GM19099 (cell line): ENCODE results near the gene ZBED5.
A peak's percentile ranks its signal among the peaks of the same experiment; 100 is the strongest.

Source experiments
- POLR2A ChIP-seq: IDR thresholded peaks from 3 replicates; pipeline ENCODE4 v1.6.1; 2011; ENCODE audit warnings: low read depth; ENCODE audit not compliant: insufficient read length; ENCODE audit errors: extremely low read depth

ZBED5 gene

DNA sequence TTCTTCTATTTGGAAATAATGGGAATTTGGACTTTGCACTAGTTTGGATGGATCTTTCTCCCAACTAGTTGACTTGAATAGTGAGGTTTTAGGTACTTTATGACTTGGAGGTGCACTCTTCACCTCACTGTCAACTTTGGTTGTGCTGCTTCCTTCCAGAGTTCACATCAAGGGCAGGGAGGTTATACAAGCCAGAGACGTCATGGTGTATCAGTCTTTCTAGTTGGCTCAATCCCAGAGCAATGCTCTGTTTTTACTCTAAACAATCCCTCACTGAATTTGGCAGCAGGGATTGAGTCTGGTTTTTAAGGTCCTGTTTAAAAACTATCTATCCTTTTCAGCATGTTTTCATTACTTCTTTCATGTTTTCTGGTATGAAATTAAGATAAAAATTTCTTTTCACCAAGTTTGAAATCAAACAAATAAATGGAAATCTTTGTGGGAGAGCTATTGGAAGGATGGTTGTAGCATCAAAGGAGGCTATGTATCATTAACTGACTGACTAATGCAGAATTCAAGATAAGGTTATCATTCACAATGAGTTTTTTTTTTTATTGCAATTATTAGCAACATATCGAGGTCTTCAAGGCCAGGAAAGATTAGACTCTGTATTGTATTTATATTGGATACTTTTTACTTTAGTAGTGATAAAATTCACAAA is 28.0 kb upstream of the ZBED5 start:
- no peak for TF ChIP-seq POLR2A

GRCh38 chr11:10881892-10882291 is 24.0 kb upstream of the ZBED5 start:
- TF ChIP-seq POLR2A: no peak

- no peak for TF ChIP-seq POLR2A
Measured at GRCh38 chr11:10878408-10879214, 20.8 kb upstream of the ZBED5 start.

GRCh38 chr11:10876158-10876557 is 18.3 kb upstream of the ZBED5 start:
- no peak for TF ChIP-seq POLR2A

- no peak for TF ChIP-seq POLR2A
Measured at GRCh38 chr11:10875430-10876021, 17.7 kb upstream of the ZBED5 start.

DNA sequence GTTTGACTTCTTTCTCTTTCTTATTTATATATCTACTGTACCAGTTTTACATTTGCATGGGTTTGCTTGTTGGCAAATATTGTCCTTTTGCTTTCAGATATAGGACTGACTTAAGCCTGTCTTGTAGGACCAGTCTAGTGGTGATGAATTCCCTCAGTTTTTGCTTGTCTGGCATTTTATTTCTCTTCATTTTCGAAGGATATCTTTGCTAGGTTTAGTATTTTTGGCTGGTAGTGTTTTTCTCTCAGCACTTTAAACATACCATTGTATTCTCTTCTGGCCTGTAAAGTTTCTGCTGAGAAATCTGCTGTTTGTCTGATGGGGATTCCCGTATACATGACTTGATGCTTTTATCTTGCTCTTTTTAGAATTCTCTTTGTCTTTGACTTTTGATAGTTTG is 14.2 kb upstream of the ZBED5 start:
- TF ChIP-seq POLR2A: no peak

DNA sequence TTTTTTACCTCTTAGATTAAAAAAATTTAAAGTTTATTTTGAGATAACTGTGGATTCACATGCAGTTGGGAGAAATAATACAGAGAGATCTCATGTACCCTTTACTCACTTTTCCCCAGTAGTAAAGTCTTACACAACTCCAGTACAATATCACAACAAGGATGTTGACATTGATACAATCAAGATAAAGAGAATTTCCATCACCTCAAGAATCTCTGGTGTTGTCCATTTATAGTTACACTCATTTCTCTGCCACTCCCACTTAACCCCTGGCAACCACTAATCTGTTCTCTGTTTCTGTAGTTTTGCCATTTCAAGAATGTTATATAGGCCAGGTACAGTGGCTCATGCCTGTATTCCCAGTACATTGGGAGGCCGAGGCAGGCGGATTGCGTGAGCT is 10.5 kb upstream of the ZBED5 start:
- no peak for TF ChIP-seq POLR2A

DNA sequence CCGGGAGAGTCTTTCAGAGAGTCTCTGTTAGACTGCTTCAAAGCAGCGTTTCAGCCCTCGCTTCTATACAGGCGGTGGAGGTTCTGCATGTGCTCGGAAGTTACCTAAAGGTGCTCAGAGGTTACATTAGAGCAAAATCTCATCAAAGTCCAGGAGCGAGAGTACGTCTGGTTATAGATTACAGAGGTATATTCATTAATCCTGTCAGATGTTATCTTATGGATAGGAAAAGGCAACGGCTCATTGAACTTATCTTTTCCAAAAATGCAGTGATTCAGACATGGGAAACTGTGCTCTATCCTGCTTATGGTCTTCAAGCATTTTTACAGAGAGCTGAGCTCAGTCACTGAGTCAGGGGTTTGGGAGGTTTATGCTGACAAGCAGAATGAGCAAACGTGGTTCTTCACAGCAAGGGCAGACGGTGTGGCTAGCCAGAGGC is 9.1 kb upstream of the ZBED5 start:
- no peak for TF ChIP-seq POLR2A

GRCh38 chr11:10865837-10866270 is 8.0 kb upstream of the ZBED5 start:
- TF ChIP-seq POLR2A: no peak

GRCh38 chr11:10864688-10865087 is 6.8 kb upstream of the ZBED5 start:
- TF ChIP-seq POLR2A: no peak

DNA sequence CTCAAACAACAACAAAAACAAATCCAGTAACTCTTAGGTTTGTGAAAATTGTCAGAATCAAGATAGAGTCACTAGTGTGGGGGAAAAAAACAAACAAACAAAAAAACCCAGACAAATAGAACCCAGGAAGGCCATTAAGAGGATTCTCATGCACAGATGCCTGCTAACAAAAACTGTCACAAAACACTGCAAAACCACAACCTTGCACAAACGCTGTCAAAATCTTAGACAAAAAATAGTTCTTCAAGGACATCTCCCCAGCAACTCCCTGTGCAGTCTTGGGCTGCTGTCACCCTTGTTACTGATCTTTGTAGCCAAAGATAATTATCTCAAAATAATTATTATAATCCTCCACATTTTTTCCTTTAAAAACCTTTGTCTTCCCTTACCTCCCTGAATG is 4.6 kb upstream of the ZBED5 start:
- TF ChIP-seq POLR2A: no peak

DNA sequence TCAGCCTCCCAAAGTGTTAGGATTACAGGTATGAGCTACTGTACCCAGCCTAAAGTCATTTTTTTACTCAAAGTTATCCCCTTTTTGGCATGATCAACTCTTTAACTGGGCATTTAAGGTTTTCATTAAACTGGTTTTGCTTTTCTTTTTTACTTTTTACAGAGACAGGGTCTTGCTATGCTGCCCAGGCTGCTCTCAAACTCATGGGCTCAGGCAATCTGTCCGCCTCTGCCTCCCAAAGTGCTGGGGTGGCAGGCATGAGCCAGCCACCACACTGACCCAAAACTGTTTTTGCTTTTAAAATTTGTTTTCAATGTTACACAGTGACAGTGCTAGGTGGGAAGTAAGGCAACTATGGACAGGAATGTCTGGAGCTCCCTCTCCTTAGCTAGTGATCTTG is 3.9 kb upstream of the ZBED5 start:
- no peak for TF ChIP-seq POLR2A

GRCh38 chr11:10861047-10861446 is 3.2 kb upstream of the ZBED5 start:
- no peak for TF ChIP-seq POLR2A

GRCh38 chr11:10858439-10859325 is 829 bp upstream of the ZBED5 start:
- TF ChIP-seq POLR2A: peak; percentile 12

- TF ChIP-seq POLR2A: no peak
Measured at GRCh38 chr11:10857459-10857708, 469 bp downstream of the ZBED5 start.

- no peak for TF ChIP-seq POLR2A
Measured at GRCh38 chr11:10856689-10857458, 979 bp downstream of the ZBED5 start.
